SK-N-SH (cell line): ENCODE results near the gene FGD4. TPM values are rescaled to one million over a fixed set of nuclear protein-coding genes. Genes with fewer than 3 reads are reported as not detected.

Experiments used
- CTCF ChIA-PET: fragments of 300-600, 350-600 bp; formaldehyde crosslinking; extraction: SDS; loops from one replicate; lab custom pipeline; 2021; lab: Yijun Ruan, JAX
- POLR2A ChIA-PET: fragments of 350-600 bp; sonication (Branson Sonifier 250); formaldehyde crosslinking; extraction: SDS; loops from one replicate; lab custom pipeline; 2020; ENCODE audit warnings: antibody characterized with exemption, inconsistent platforms; lab: Yijun Ruan, JAX
- DNase-seq: peaks from one replicate; pipeline ENCODE4 v3.0.0; 2012
- H2AFZ ChIP-seq: fragments of 200-600 bp; sonication (generic); 2 replicates; pipeline ENCODE4 v1.8.1; 2016; ENCODE audit warnings: antibody characterized with exemption, mild to moderate bottlenecking, low read depth
- H3F3A ChIP-seq: fragments of 200-600 bp; sonication (generic); replicated peaks from 2 replicates; pipeline ENCODE3; 2016; ENCODE audit warnings: antibody characterized with exemption, mild to moderate bottlenecking; ENCODE audit not compliant: insufficient read depth
- H3K27ac ChIP-seq, 2 experiments: fragments of 200-500 bp in 1 of 2; fragments of 200-600 bp in 1 of 2; sonication (Bioruptor generic) in 1 of 2; sonication (generic), shearing (Covaris generic) in 1 of 2; 2 replicates each; pipeline versions ENCODE4 v1.5.1 to v1.6.1; 2014 to 2016; ENCODE audit warnings: low read depth in 2 of 2, inconsistent platforms in 1 of 2, low read length in 1 of 2, mild to moderate bottlenecking in 1 of 2, mixed read lengths in 1 of 2
- H3K27me3 ChIP-seq: fragments of 200-600 bp; sonication (generic), shearing (Covaris generic); 2 replicates; pipeline ENCODE4 v1.6.1; 2016; ENCODE audit warnings: mixed run types; ENCODE audit not compliant: insufficient read depth
- H3K36me3 ChIP-seq, 2 experiments: fragments of 200-500 bp in 1 of 2; fragments of 200-600 bp in 1 of 2; sonication (Bioruptor generic) in 1 of 2; sonication (generic) in 1 of 2; replicated peaks in 1 of 2; 2 replicates each; pipeline versions ENCODE3 to v1.5.1; 2014 to 2016; ENCODE audit warnings: low read length in 1 of 2, mild to moderate bottlenecking in 1 of 2; ENCODE audit not compliant: insufficient read depth in 2 of 2, control insufficient read depth in 1 of 2
- H3K4me1 ChIP-seq, 2 experiments: fragments of 200-500 bp in 1 of 2; fragments of 200-600 bp in 1 of 2; sonication (Bioruptor generic) in 1 of 2; sonication (generic), shearing (Covaris generic) in 1 of 2; 2 replicates each; pipeline versions ENCODE4 v1.5.1 to v1.6.1; 2014 to 2016; ENCODE audit warnings: low read depth in 1 of 2, low read length in 1 of 2, mixed run types in 1 of 2; ENCODE audit not compliant: insufficient read depth in 2 of 2, control insufficient read depth in 1 of 2
- H3K4me2 ChIP-seq: fragments of 200-600 bp; sonication (generic), shearing (Covaris generic); 2 replicates; pipeline ENCODE4 v1.6.1; 2017; ENCODE audit warnings: mixed run types
- H3K4me3 ChIP-seq, 2 experiments: fragments of 200-500 bp in 1 of 2; fragments of 200-600 bp in 1 of 2; sonication (Bioruptor generic) in 1 of 2; sonication (generic), shearing (Covaris generic) in 1 of 2; 2 replicates each; pipeline versions ENCODE4 v1.5.1 to v1.8.1; 2014 to 2016; ENCODE audit warnings: low read depth in 2 of 2, inconsistent platforms in 1 of 2, low read length in 1 of 2, mild to moderate bottlenecking in 1 of 2, mixed read lengths in 1 of 2, moderate library complexity in 1 of 2
- H3K79me2 ChIP-seq: fragments of 200-600 bp; sonication (generic); 2 replicates; pipeline ENCODE4 v1.8.1; 2017; ENCODE audit warnings: mild to moderate bottlenecking; ENCODE audit not compliant: insufficient read depth
- H3K9ac ChIP-seq: fragments of 200-600 bp; sonication (generic); 2 replicates; pipeline ENCODE4 v1.6.1; 2017; ENCODE audit warnings: mixed run types
- H3K9me2 ChIP-seq: fragments of 200-600 bp; sonication (generic); 2 replicates; pipeline ENCODE4 v1.6.1; 2017; ENCODE audit warnings: mixed run types
- H3K9me3 ChIP-seq: fragments of 200-600 bp; sonication (generic); 2 replicates; pipeline ENCODE4 v1.6.1; 2017; ENCODE audit warnings: mixed run types, mild to moderate bottlenecking, moderate library complexity
- H4K20me1 ChIP-seq: fragments of 200-600 bp; sonication (generic); 2 replicates; pipeline ENCODE4 v1.6.1; 2017; ENCODE audit warnings: mild to moderate bottlenecking, mixed run types; ENCODE audit not compliant: insufficient read depth
- CTCF ChIP-seq: fragments of 200-600 bp; sonication (generic); IDR thresholded peaks from 2 replicates; pipeline ENCODE4 v1.6.1; 2017; ENCODE audit warnings: antibody characterized with exemption, mild to moderate bottlenecking, moderate library complexity
- EP300 ChIP-seq, 2 experiments: IDR thresholded peaks; 2 replicates each; pipeline versions ENCODE4 v1.4.0 to v1.6.1; 2012; ENCODE audit warnings: borderline replicate concordance in 1 of 2, low read depth in 1 of 2, low read length in 1 of 2
- FOXJ3 ChIP-seq: sonication (generic); formaldehyde crosslinking; IDR thresholded peaks from 2 replicates; pipeline ENCODE4 v1.5.1; 2020; ENCODE audit warnings: mild to moderate bottlenecking, missing genetic modification reagents
- GABPA ChIP-seq: IDR thresholded peaks from 2 replicates; pipeline ENCODE4 v1.4.0; 2012; ENCODE audit warnings: low read depth, mild to moderate bottlenecking
- GATA2 ChIP-seq: sonication (generic); formaldehyde crosslinking; IDR thresholded peaks from 2 replicates; pipeline ENCODE4 v1.5.0; 2020; ENCODE audit warnings: mild to moderate bottlenecking, missing genetic modification reagents
- MEF2A ChIP-seq: IDR thresholded peaks from 2 replicates; pipeline ENCODE4 v1.4.0; 2012; ENCODE audit warnings: low read depth, borderline replicate concordance
- PBX3 ChIP-seq: IDR thresholded peaks from 2 replicates; pipeline ENCODE4; 2012
- RAD21 ChIP-seq: IDR thresholded peaks from 2 replicates; pipeline ENCODE4 v1.6.1; 2012; ENCODE audit warnings: mild to moderate bottlenecking, low read length
- RFX5 ChIP-seq: IDR thresholded peaks from 2 replicates; pipeline ENCODE4 v1.6.1; 2012; ENCODE audit warnings: mild to moderate bottlenecking, improper control_type of control experiment, low read length
- RXRA ChIP-seq: IDR thresholded peaks from 2 replicates; pipeline ENCODE4 v1.4.0; 2012; ENCODE audit warnings: low read depth, mild to moderate bottlenecking, borderline replicate concordance
- SMC3 ChIP-seq: IDR thresholded peaks from 2 replicates; pipeline ENCODE4 v1.6.1; 2012; ENCODE audit warnings: low read depth, low read length, improper control_type of control experiment
- TEAD4 ChIP-seq: IDR thresholded peaks from 2 replicates; pipeline ENCODE4 v1.4.0; 2012; ENCODE audit warnings: mild to moderate bottlenecking, borderline replicate concordance; ENCODE audit not compliant: insufficient read depth
- ZBTB33 ChIP-seq: IDR thresholded peaks from 2 replicates; pipeline ENCODE4 v1.4.0; 2012; ENCODE audit warnings: low read depth, borderline replicate concordance
- WGBS: methylation state at CpG from one replicate; pipeline ENCODE4 v1.1.6; 2017; ENCODE audit warnings: low lambda C conversion rate; 5-methylcytosine and 5-hydroxymethylcytosine counted together
- polyA plus RNA-seq, 3 experiments: library from polyadenylated mRNA; depleted of rRNA; stranded (reverse); fragments of >200 nt; gene quantifications; 2 replicates each; pipeline ENCODE4 v1.2.3, GENCODE V29; 2012

The FGD4 gene
- polyA plus RNA-seq, 1 of the 3 experiments (the other 2 are of a cell fraction), result 0.26 TPM

- Histone ChIP-seq H3K79me2 (no peaks in the 10 kb centered on the region), H3K9ac (no peak overlapping the region), H3K36me3 (no peaks in the 10 kb centered on the region), H3K27me3 (no peaks in the 10 kb centered on the region), H3K9me2 (no peaks in the 10 kb centered on the region), H3K4me1 (no peaks in the 10 kb centered on the region; a peak in 1 of 4 replicates), H3K9me3 (no peaks in the 10 kb centered on the region), H2AFZ (no peak overlapping the region), H3K27ac (no peak overlapping the region), H3F3A (no peaks in the 10 kb centered on the region), H4K20me1 (no peaks in the 10 kb centered on the region), H3K4me3 (no peak overlapping the region), H3K4me2 (no peak overlapping the region)
- no peak for DNase-seq
- TF ChIP-seq CTCF, result no peak
- no peak for TF ChIP-seq RAD21
- TF ChIP-seq RXRA, result no peak
- TF ChIP-seq FOXJ3 (CRISPR knock-in tag), result no peak
- no peak for TF ChIP-seq PBX3
- ChIA-PET POLR2A (no interaction called here), CTCF (interaction anchor here (0.8 to 1.3 kb wide), 2 partner anchors 266 to 268 kb away, joined by 3 read pairs; partner anchors contain the start of gene YARS2)
- 89% methylated on average over 2 of the region's 2 CpGs for WGBS
Observed at GRCh38 chr12:32488132-32488531, 88.8 kb downstream of the FGD4 start.

- Histone ChIP-seq H3K36me3 (no peaks in the 10 kb centered on the region), H3K4me3 (no peak overlapping the region), H4K20me1 (no peaks in the 10 kb centered on the region), H3F3A (no peaks in the 10 kb centered on the region), H3K9me3 (no peaks in the 10 kb centered on the region), H3K79me2 (no peaks in the 10 kb centered on the region), H3K9ac (no peak overlapping the region), H3K27ac (no peak overlapping the region), H3K27me3 (no peaks in the 10 kb centered on the region), H3K4me1 (no peaks in the 10 kb centered on the region), H2AFZ (no peak overlapping the region), H3K4me2 (no peak overlapping the region), H3K9me2 (no peaks in the 10 kb centered on the region)
- TF ChIP-seq GATA2 (CRISPR knock-in tag), result no peak
- no peak for TF ChIP-seq SMC3
- TF ChIP-seq GABPA, result no peak
- TF ChIP-seq RAD21, result no peak
- TF ChIP-seq EP300 (IDR thresholded peaks at IDR 0.05; ENCODE audit: borderline replicate concordance in 1 of 2, low read depth in 1 of 2, low read length in 1 of 2), result no peak
- TF ChIP-seq TEAD4, result no peak
- no peak for TF ChIP-seq MEF2A
- TF ChIP-seq RFX5, result no peak
- TF ChIP-seq ZBTB33, result no peak
- DNase-seq, result no peak
- CTCF ChIA-PET, result no interaction called here
- WGBS, result 70% methylated on average over 2 of the region's 2 CpGs
- POLR2A ChIA-PET, result no interaction called here
Observed at GRCh38 chr12:32489070-32489469, 89.7 kb downstream of the FGD4 start.
